ENCODE results near the gene FOXP1.

The FOXP1 gene

DNA sequence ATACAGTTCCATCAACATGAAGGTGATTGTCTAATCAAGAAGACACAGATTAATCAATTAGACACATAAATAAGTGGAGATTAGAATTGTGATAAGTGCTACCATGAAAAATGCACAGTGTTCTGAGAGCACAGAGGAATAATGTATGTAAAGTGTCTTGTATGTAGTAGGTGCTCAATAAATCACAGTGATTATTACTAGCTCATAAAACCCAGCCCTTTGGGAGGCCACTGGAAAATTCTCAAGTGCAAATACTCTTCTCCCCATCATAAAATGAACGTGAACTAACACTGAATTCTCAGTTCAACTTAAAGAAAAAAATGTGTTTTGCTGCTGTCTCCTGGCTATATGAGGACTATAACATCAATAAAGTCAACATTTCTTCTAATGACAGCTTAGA is 368.2 kb downstream of the FOXP1 start:
- Histone ChIP-seq H3K27me3 (ENCODE audit: low read length) (no peaks in the 10 kb centered on the region), H3K9me2 (replicated peaks; ENCODE audit: insufficient read depth, low read length) (no peaks in the 10 kb centered on the region), H3K36me3 (ENCODE audit: low read length) (no peaks in the 10 kb centered on the region), H3F3A (ENCODE audit: insufficient read depth) (no peaks in the 10 kb centered on the region), H3K9ac (ENCODE audit: low read length) (no peak overlapping the region), H3K79me2 (ENCODE audit: insufficient read depth, low read length) (no peaks in the 10 kb centered on the region), H2AFZ (ENCODE audit: low read depth, low read length, severe bottlenecking) (no peak overlapping the region), H4K20me1 (ENCODE audit: low read depth, low read length) (no peaks in the 10 kb centered on the region), H3K4me2 (ENCODE audit: low read depth, low read length, poor library complexity, severe bottlenecking) (no peak overlapping the region), H3K27ac (ENCODE audit: low read depth, low read length) (no peak overlapping the region), H3K9me3 (ENCODE audit: insufficient read depth, low read length) (no peaks in the 10 kb centered on the region), H3K4me3 (ENCODE audit: insufficient read depth, low read length, poor library complexity, severe bottlenecking) (no peak overlapping the region)
- no peak for TF ChIP-seq CTCF (IDR thresholded peaks at IDR 0.05; ENCODE audit: insufficient read depth, low read length, poor library complexity, severe bottlenecking)
- no peak for TF ChIP-seq EZH2phosphoT487 (conservative IDR thresholded peaks at IDR 0.05; ENCODE audit: low read length)

DNA sequence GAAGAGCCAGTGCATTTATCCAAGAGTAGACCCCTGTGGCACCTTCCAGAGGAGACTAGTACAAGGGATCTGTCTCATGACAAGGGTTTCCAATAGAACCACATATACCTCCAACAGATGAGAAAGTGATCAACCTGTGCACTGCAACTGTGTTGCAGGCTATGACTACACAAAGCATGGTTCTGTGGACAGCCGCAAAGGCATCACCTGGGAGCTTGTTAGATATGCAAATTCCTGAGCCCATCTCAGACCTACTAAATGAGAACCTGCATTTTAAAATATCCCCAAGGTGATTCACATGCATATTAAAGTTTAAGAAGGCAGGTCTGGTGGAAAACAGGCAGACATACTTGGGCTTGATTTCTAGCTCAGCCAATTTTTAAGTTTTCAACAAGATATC is 368.7 kb downstream of the FOXP1 start:
- Histone ChIP-seq H3K4me2 (ENCODE audit: low read depth, low read length, poor library complexity, severe bottlenecking) (no peak overlapping the region), H3K27ac (ENCODE audit: low read depth, low read length) (no peak overlapping the region), H3K9me2 (replicated peaks; ENCODE audit: insufficient read depth, low read length) (no peaks in the 10 kb centered on the region), H3K27me3 (ENCODE audit: low read length) (no peaks in the 10 kb centered on the region), H4K20me1 (ENCODE audit: low read depth, low read length) (no peaks in the 10 kb centered on the region), H3F3A (ENCODE audit: insufficient read depth) (no peaks in the 10 kb centered on the region), H3K9ac (ENCODE audit: low read length) (no peak overlapping the region), H3K4me3 (ENCODE audit: insufficient read depth, low read length, poor library complexity, severe bottlenecking) (no peak overlapping the region), H3K9me3 (ENCODE audit: insufficient read depth, low read length) (no peaks in the 10 kb centered on the region), H2AFZ (ENCODE audit: low read depth, low read length, severe bottlenecking) (no peak overlapping the region), H3K36me3 (ENCODE audit: low read length) (no peaks in the 10 kb centered on the region), H3K79me2 (ENCODE audit: insufficient read depth, low read length) (no peaks in the 10 kb centered on the region)
- no peak for TF ChIP-seq EZH2phosphoT487 (conservative IDR thresholded peaks at IDR 0.05; ENCODE audit: low read length)
- no peak for TF ChIP-seq CTCF (IDR thresholded peaks at IDR 0.05; ENCODE audit: insufficient read depth, low read length, poor library complexity, severe bottlenecking)

DNA sequence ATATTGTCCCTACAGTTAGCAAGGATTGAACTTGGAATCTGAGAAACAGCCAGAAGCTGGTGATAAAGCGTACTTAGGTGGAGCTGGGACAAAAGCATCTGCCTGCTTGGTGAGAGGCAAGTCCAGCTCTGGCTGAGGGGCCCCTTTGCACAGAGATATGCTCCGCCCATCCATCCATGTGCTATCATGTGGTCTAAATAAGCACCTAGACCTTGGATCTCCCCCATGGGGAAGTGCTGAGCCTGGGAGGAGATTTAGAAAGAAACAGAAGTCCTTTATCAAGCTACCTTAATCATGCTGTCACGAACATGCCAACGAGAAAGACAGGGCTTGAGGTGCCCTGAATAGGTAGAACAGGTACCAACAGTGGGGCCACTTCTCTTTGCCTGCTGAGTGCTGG is 369.5 kb downstream of the FOXP1 start:
- Histone ChIP-seq H3K9me3 (ENCODE audit: insufficient read depth, low read length) (no peaks in the 10 kb centered on the region), H3K4me3 (ENCODE audit: insufficient read depth, low read length, poor library complexity, severe bottlenecking) (no peak overlapping the region), H3K9me2 (replicated peaks; ENCODE audit: insufficient read depth, low read length) (no peaks in the 10 kb centered on the region), H3K27ac (ENCODE audit: low read depth, low read length) (no peak overlapping the region), H3K79me2 (ENCODE audit: insufficient read depth, low read length) (no peaks in the 10 kb centered on the region), H3K9ac (ENCODE audit: low read length) (no peak overlapping the region), H3K27me3 (ENCODE audit: low read length) (no peaks in the 10 kb centered on the region), H3K4me2 (ENCODE audit: low read depth, low read length, poor library complexity, severe bottlenecking) (no peak overlapping the region), H3F3A (ENCODE audit: insufficient read depth) (no peaks in the 10 kb centered on the region), H4K20me1 (ENCODE audit: low read depth, low read length) (no peaks in the 10 kb centered on the region), H3K36me3 (ENCODE audit: low read length) (no peaks in the 10 kb centered on the region), H2AFZ (ENCODE audit: low read depth, low read length, severe bottlenecking) (no peak overlapping the region)
- TF ChIP-seq CTCF (IDR thresholded peaks at IDR 0.05; ENCODE audit: insufficient read depth, low read length, poor library complexity, severe bottlenecking) (no peak), EZH2phosphoT487 (conservative IDR thresholded peaks at IDR 0.05; ENCODE audit: low read length) (no peak)

- H3K9ac ChIP-seq (ENCODE audit: low read length): no peak overlapping the region
- no peaks in the 10 kb centered on the region for H3K79me2 ChIP-seq (ENCODE audit: insufficient read depth, low read length)
- no peaks in the 10 kb centered on the region for H3K9me2 ChIP-seq (replicated peaks; ENCODE audit: insufficient read depth, low read length)
- no peaks in the 10 kb centered on the region for H3F3A ChIP-seq (ENCODE audit: insufficient read depth)
- H3K9me3 ChIP-seq (ENCODE audit: insufficient read depth, low read length): no peaks in the 10 kb centered on the region
- H4K20me1 ChIP-seq (ENCODE audit: low read depth, low read length): no peaks in the 10 kb centered on the region
- H3K4me2 ChIP-seq (ENCODE audit: low read depth, low read length, poor library complexity, severe bottlenecking): no peak overlapping the region
- H3K27ac ChIP-seq (ENCODE audit: low read depth, low read length): no peak overlapping the region
- H3K36me3 ChIP-seq (ENCODE audit: low read length): no peaks in the 10 kb centered on the region
- no peak overlapping the region for H2AFZ ChIP-seq (ENCODE audit: low read depth, low read length, severe bottlenecking)
- no peaks in the 10 kb centered on the region for H3K27me3 ChIP-seq (ENCODE audit: low read length)
- TF ChIP-seq CTCF (IDR thresholded peaks at IDR 0.05; ENCODE audit: insufficient read depth, low read length, poor library complexity, severe bottlenecking) (no peak), EZH2phosphoT487 (conservative IDR thresholded peaks at IDR 0.05; ENCODE audit: low read length) (no peak)
- no peak overlapping the region for H3K4me3 ChIP-seq (ENCODE audit: insufficient read depth, low read length, poor library complexity, severe bottlenecking)
These were observed 372.4 kb downstream of the FOXP1 start for GRCh38 chr3:71211083-71211482.

Data from SU-DHL-6 (cell line).